PFSK-1 (cell line): ENCODE results near the gene SYNE1.

Experiments
- POLR2AphosphoS5 ChIP-seq: IDR thresholded peaks from 2 replicates; pipeline ENCODE4 v1.6.1; 2012; ENCODE audit warnings: low read depth, mild to moderate bottlenecking, control low read depth, low read length, moderate library complexity
- SIN3A ChIP-seq: IDR thresholded peaks from 2 replicates; pipeline ENCODE4 v1.6.1; 2012; ENCODE audit warnings: mild to moderate bottlenecking, low read length, moderate library complexity, borderline replicate concordance; ENCODE audit not compliant: insufficient read depth
- TAF1 ChIP-seq: IDR thresholded peaks from 2 replicates; pipeline ENCODE4 v1.6.1; 2012; ENCODE audit warnings: low read length, control low read depth, borderline replicate concordance; ENCODE audit not compliant: insufficient read depth

DNA sequence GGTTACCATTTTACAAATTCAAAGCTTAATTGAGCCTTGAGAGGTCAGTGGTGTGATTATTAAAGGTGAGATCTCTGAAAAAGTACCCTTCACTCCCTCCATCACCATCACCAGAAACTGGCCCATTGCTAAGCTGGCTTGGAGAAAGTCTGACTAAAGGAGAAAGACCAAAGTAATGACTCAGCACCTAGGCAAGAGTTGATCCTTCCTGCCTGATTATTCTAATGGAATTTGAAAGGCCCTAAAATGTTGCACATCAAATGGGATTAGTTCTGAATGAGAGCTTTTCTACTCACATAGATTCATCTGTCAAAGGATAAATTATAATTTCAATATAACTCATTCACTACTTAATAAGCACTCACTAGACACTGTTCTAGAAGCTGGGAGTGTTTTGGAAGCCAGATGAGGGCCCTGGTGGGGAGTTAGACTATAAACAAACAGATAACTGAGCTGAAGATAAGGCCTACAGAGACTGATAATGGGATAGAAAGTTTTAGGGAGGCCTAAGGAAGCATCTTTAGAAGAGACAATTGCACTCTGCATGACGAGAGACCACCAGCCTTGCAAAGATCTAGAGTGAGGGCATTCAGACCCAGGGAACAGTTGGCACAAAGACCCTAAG lies 366.7 kb downstream of the SYNE1 start:
- no peak for TF ChIP-seq SIN3A
- no peak for TF ChIP-seq POLR2AphosphoS5
- no peak for TF ChIP-seq TAF1
